Measurements from ENCODE around the gene MTHFS.

The MTHFS gene

DNA sequence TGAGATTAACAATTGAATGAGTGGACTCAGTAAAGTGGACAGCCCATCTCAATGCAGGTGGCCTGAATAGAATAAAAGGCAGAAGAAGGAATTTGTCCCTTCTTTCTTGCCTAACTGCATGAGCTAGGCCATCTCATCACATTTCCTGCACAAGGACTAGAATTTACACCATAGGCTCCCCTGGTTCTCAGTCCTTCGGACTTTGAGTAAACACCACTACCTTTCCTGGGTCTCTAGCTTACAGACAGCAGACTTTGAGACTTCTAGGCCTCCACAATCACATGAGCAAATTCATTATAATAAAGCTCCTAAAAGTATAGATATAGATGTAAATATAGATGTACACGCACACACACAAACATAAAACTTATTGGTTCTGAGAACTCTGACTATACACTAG is 28.3 kb downstream of the MTHFS start:
- H3K79me1 ChIP-seq (replicated peaks; ENCODE audit: low read length, poor library complexity, severe bottlenecking), result peaks cover 23% of the 10 kb centered on the region

DNA sequence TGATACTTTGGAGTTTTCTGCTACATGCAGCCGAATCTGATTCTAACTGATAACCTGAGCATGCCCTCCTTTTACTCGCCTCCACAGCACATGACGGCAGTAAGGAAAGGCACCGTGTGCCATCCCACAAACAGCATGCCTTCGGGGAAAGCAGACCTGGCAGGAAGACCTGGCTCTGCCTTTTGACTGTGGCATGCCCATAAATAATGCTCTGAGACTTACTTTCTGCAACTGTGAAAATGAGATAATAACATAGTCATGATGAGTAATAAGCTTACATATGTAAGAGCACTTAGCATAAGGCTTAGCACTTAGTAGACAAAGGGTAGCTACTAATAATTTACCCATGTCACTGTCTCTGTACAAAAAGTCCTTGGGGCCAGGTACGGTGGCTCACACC is 32.9 kb downstream of the MTHFS start:
- H3K36me3 ChIP-seq (ENCODE audit: control insufficient read depth in 1 of 2, insufficient read depth in 2 of 2, low read depth in 1 of 2, low read length in 2 of 2), result peaks cover 5 to 11% of the 10 kb centered on the region in 2 experiments
- no peak overlapping the region for H3K9ac ChIP-seq (ENCODE audit: low read length)
- H2AFZ ChIP-seq (ENCODE audit: low read depth, low read length), result no peak overlapping the region
- H3K18ac ChIP-seq (ENCODE audit: low read depth in 1 of 2, low read length in 2 of 2), result no peak overlapping the region
- H3K4me3 ChIP-seq (ENCODE audit: insufficient read depth in 1 of 2, low read depth in 1 of 2, low read length in 2 of 2), result no peak overlapping the region
- no peak overlapping the region for H2BK15ac ChIP-seq (ENCODE audit: low read depth, poor library complexity, severe bottlenecking)
- no peak overlapping the region for H2BK5ac ChIP-seq (ENCODE audit: low read depth, low read length, poor library complexity, severe bottlenecking)
- H3K4me2 ChIP-seq (ENCODE audit: low read length, poor library complexity, severe bottlenecking), result no peak overlapping the region
- H2BK12ac ChIP-seq (ENCODE audit: low read length in 2 of 2), result no peak overlapping the region
- DNase-seq, result peak; percentile 18
- H3K27ac ChIP-seq (ENCODE audit: low read length, poor library complexity, severe bottlenecking), result no peak overlapping the region
- H3K4ac ChIP-seq (ENCODE audit: low read depth in 1 of 2, low read length in 2 of 2), result no peak overlapping the region
- H4K8ac ChIP-seq (ENCODE audit: low read length), result no peak overlapping the region
- WGBS, result 88% methylated on average over 6 of the region's 6 CpGs
- no peak overlapping the region for H3K14ac ChIP-seq (ENCODE audit: low read length in 2 of 2)
- H2AK5ac ChIP-seq (ENCODE audit: low read length, severe bottlenecking), result no peak overlapping the region
- H2BK120ac ChIP-seq (ENCODE audit: low read depth, low read length), result no peak overlapping the region
- H3K9me3 ChIP-seq (ENCODE audit: control insufficient read depth, low read length), result no peaks in the 10 kb centered on the region
- no peak overlapping the region for H4K91ac ChIP-seq (ENCODE audit: low read length)
- H3K23ac ChIP-seq (ENCODE audit: low read length in 2 of 2), result no peak overlapping the region
- H3K27me3 ChIP-seq (ENCODE audit: control insufficient read depth in 1 of 2, insufficient read depth in 1 of 2, low read length in 2 of 2), result no peaks in the 10 kb centered on the region
- H3K4me1 ChIP-seq (ENCODE audit: control insufficient read depth, insufficient read depth, low read depth, low read length), result no peaks in the 10 kb centered on the region
- H3K79me1 ChIP-seq (replicated peaks; ENCODE audit: low read length, poor library complexity, severe bottlenecking), result peaks cover 10% of the 10 kb centered on the region

More for the DNA sequence above, 28.3 kb downstream of the MTHFS start:
- Histone ChIP-seq H3K9me3 (ENCODE audit: control insufficient read depth, low read length) (no peaks in the 10 kb centered on the region), H3K9ac (ENCODE audit: low read length) (no peak overlapping the region), H3K4ac (ENCODE audit: low read depth in 1 of 2, low read length in 2 of 2) (no peak overlapping the region), H3K14ac (ENCODE audit: low read length in 2 of 2) (no peak overlapping the region), H4K91ac (ENCODE audit: low read length) (no peak overlapping the region), H2BK12ac (ENCODE audit: low read length in 2 of 2) (no peak overlapping the region), H3K18ac (ENCODE audit: low read depth in 1 of 2, low read length in 2 of 2) (no peak overlapping the region), H3K4me2 (ENCODE audit: low read length, poor library complexity, severe bottlenecking) (no peak overlapping the region), H2BK5ac (ENCODE audit: low read depth, low read length, poor library complexity, severe bottlenecking) (no peak overlapping the region), H3K36me3 (ENCODE audit: control insufficient read depth in 1 of 2, insufficient read depth in 2 of 2, low read depth in 1 of 2, low read length in 2 of 2) (peaks cover 11 to 24% of the 10 kb centered on the region in 2 experiments), H3K27me3 (ENCODE audit: control insufficient read depth in 1 of 2, insufficient read depth in 1 of 2, low read length in 2 of 2) (no peaks in the 10 kb centered on the region), H3K4me1 (ENCODE audit: control insufficient read depth, insufficient read depth, low read depth, low read length) (peaks cover 3% of the 10 kb centered on the region), H4K8ac (ENCODE audit: low read length) (no peak overlapping the region), H3K23ac (ENCODE audit: low read length in 2 of 2) (no peak overlapping the region), H3K4me3 (ENCODE audit: insufficient read depth in 1 of 2, low read depth in 1 of 2, low read length in 2 of 2) (no peak overlapping the region), H3K27ac (ENCODE audit: low read length, poor library complexity, severe bottlenecking) (no peak overlapping the region), H2BK15ac (ENCODE audit: low read depth, poor library complexity, severe bottlenecking) (no peak overlapping the region), H2AFZ (ENCODE audit: low read depth, low read length) (no peak overlapping the region), H2AK5ac (ENCODE audit: low read length, severe bottlenecking) (no peak overlapping the region), H2BK120ac (ENCODE audit: low read depth, low read length) (no peak overlapping the region)
- 100% methylated on average over 1 of the region's 2 CpGs for WGBS
- no peak for DNase-seq

DNA sequence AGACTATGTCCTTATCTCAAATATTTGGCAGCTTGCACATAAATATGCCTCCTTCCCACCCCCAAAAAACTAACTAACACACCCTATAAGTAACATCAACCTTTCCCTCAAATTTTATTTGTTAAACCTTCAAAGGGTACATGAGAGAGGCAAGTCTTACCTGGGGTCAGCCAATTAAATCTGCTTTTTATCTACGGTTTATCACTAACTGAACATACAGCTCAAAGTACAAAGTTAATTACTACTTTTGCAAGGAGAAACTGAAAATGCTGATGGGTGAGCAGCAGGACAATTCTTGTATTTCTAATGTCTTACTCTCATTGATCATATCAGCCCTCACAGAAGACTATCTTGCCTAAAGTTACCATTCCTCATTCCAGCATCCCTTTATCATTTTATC is 34.6 kb downstream of the MTHFS start:
- Histone ChIP-seq H3K14ac (ENCODE audit: low read length in 2 of 2) (no peak overlapping the region), H4K8ac (ENCODE audit: low read length) (no peak overlapping the region), H4K91ac (ENCODE audit: low read length) (no peak overlapping the region), H2BK5ac (ENCODE audit: low read depth, low read length, poor library complexity, severe bottlenecking) (no peak overlapping the region), H2BK15ac (ENCODE audit: low read depth, poor library complexity, severe bottlenecking) (no peak overlapping the region), H3K4ac (ENCODE audit: low read depth in 1 of 2, low read length in 2 of 2) (no peak overlapping the region), H2AK5ac (ENCODE audit: low read length, severe bottlenecking) (no peak overlapping the region), H3K23ac (ENCODE audit: low read length in 2 of 2) (no peak overlapping the region), H3K18ac (ENCODE audit: low read depth in 1 of 2, low read length in 2 of 2) (no peak overlapping the region), H2AFZ (ENCODE audit: low read depth, low read length) (no peak overlapping the region), H2BK12ac (ENCODE audit: low read length in 2 of 2) (no peak overlapping the region), H2BK120ac (ENCODE audit: low read depth, low read length) (no peak overlapping the region), H3K4me3 (ENCODE audit: insufficient read depth in 1 of 2, low read depth in 1 of 2, low read length in 2 of 2) (no peak overlapping the region), H3K9ac (ENCODE audit: low read length) (no peak overlapping the region), H3K27ac (ENCODE audit: low read length, poor library complexity, severe bottlenecking) (no peak overlapping the region), H3K4me1 (ENCODE audit: control insufficient read depth, insufficient read depth, low read depth, low read length) (no peaks in the 10 kb centered on the region), H3K4me2 (ENCODE audit: low read length, poor library complexity, severe bottlenecking) (no peak overlapping the region), H3K27me3 (ENCODE audit: control insufficient read depth in 1 of 2, insufficient read depth in 1 of 2, low read length in 2 of 2) (no peaks in the 10 kb centered on the region), H3K79me1 (replicated peaks; ENCODE audit: low read length, poor library complexity, severe bottlenecking) (peaks cover 9% of the 10 kb centered on the region), H3K9me3 (ENCODE audit: control insufficient read depth, low read length) (no peaks in the 10 kb centered on the region), H3K36me3 (ENCODE audit: control insufficient read depth in 1 of 2, insufficient read depth in 2 of 2, low read depth in 1 of 2, low read length in 2 of 2) (peaks cover 5 to 11% of the 10 kb centered on the region in 2 experiments)
- WGBS, result no CpG with 5 or more reads among the region's 1 CpG
- DNase-seq, result no peak

DNA sequence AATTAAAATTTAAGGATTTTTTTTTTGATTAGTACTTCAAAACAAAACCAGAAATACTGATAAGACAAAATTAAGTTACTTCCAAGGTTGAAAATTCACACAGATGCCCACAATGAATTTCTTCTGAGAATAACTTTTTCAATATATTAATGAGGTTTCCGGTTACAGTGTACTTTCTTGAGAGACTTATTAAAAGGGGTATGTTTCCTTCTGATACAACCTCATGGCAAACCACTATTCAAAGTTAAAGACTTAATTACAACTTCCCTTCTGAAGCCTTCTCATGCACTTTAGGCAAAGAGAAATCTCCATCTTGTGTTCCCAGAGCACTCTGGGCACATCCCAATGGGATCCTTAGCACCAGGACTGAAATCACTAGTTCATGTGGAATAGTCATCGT is 36.2 kb downstream of the MTHFS start:
- H3K9me3 ChIP-seq (ENCODE audit: control insufficient read depth, low read length), result no peaks in the 10 kb centered on the region
- H2AFZ ChIP-seq (ENCODE audit: low read depth, low read length), result no peak overlapping the region
- H2BK15ac ChIP-seq (ENCODE audit: low read depth, poor library complexity, severe bottlenecking), result no peak overlapping the region
- H4K91ac ChIP-seq (ENCODE audit: low read length), result no peak overlapping the region
- H3K4me2 ChIP-seq (ENCODE audit: low read length, poor library complexity, severe bottlenecking), result no peak overlapping the region
- H2BK12ac ChIP-seq (ENCODE audit: low read length in 2 of 2), result no peak overlapping the region
- H3K4me1 ChIP-seq (ENCODE audit: control insufficient read depth, insufficient read depth, low read depth, low read length), result no peaks in the 10 kb centered on the region
- no peak overlapping the region for H2BK120ac ChIP-seq (ENCODE audit: low read depth, low read length)
- no peak for DNase-seq
- no peak overlapping the region for H4K8ac ChIP-seq (ENCODE audit: low read length)
- 100% methylated on average over 1 of the region's 2 CpGs for WGBS
- no peak overlapping the region for H3K18ac ChIP-seq (ENCODE audit: low read depth in 1 of 2, low read length in 2 of 2)
- no peak overlapping the region for H2BK5ac ChIP-seq (ENCODE audit: low read depth, low read length, poor library complexity, severe bottlenecking)
- H3K36me3 ChIP-seq (ENCODE audit: control insufficient read depth in 1 of 2, insufficient read depth in 2 of 2, low read depth in 1 of 2, low read length in 2 of 2), result peaks cover 0 to 6% of the 10 kb centered on the region in 2 experiments
- peaks cover 6% of the 10 kb centered on the region for H3K79me1 ChIP-seq (replicated peaks; ENCODE audit: low read length, poor library complexity, severe bottlenecking)
- H3K27me3 ChIP-seq (ENCODE audit: control insufficient read depth in 1 of 2, insufficient read depth in 1 of 2, low read length in 2 of 2), result no peaks in the 10 kb centered on the region
- no peak overlapping the region for H3K4ac ChIP-seq (ENCODE audit: low read depth in 1 of 2, low read length in 2 of 2)
- H3K4me3 ChIP-seq (ENCODE audit: insufficient read depth in 1 of 2, low read depth in 1 of 2, low read length in 2 of 2), result no peak overlapping the region
- H3K9ac ChIP-seq (ENCODE audit: low read length), result no peak overlapping the region
- H2AK5ac ChIP-seq (ENCODE audit: low read length, severe bottlenecking), result no peak overlapping the region
- H3K27ac ChIP-seq (ENCODE audit: low read length, poor library complexity, severe bottlenecking), result no peak overlapping the region
- no peak overlapping the region for H3K14ac ChIP-seq (ENCODE audit: low read length in 2 of 2)
- no peak overlapping the region for H3K23ac ChIP-seq (ENCODE audit: low read length in 2 of 2)
